Left lung (tissue), 10 donors: ENCODE data around the gene JAGN1. TPM values are rescaled to one million over a fixed set of nuclear protein-coding genes. Genes with fewer than 3 reads are reported as not detected.

Source experiments
- ATAC-seq: fragments of 200-7000 bp; cut with Tn5 transposase; one replicate; pipeline ENCODE4 v1.9.1; 2020; ENCODE audit warnings: moderate library complexity
- DNase-seq, 4 donors: peaks; one replicate each; pipeline ENCODE4 v3.0.0-alpha.2; 2013 to 2020
- H3K27ac ChIP-seq, 2 donors: fragments of 200-600 bp; sonication (generic) in 1 of 2; one replicate each; pipeline versions ENCODE4 v1.5.0 to v1.8.0; 2020 to 2021
- H3K27me3 ChIP-seq, 2 donors: fragments of 200-600 bp; sonication (generic) in 1 of 2; one replicate each; pipeline versions ENCODE4 v1.5.0 to v1.8.0; 2020 to 2021
- H3K36me3 ChIP-seq, 2 donors: fragments of 200-600 bp; sonication (generic) in 1 of 2; one replicate each; pipeline versions ENCODE4 v1.5.0 to v1.8.0; 2020 to 2021
- H3K4me1 ChIP-seq, 2 donors: fragments of 200-600 bp; one replicate each; pipeline ENCODE4 v1.8.0; 2021
- H3K4me3 ChIP-seq, 2 donors: fragments of 200-600 bp; sonication (generic) in 1 of 2; one replicate each; pipeline versions ENCODE4 v1.5.0 to v1.8.0; 2020 to 2021; ENCODE audit warnings: mild to moderate bottlenecking in 1 of 2
- H3K9me3 ChIP-seq, 2 donors: fragments of 200-600 bp; sonication (generic) in 1 of 2; one replicate each; pipeline versions ENCODE4 v1.5.0 to v1.8.0; 2020 to 2021
- CTCF ChIP-seq, 2 donors: fragments of 200-600 bp; sonication (generic) in 1 of 2; IDR thresholded peaks; one replicate each; pipeline versions ENCODE4 v1.5.0 to v1.8.0; 2021; ENCODE audit warnings: antibody characterized with exemption in 2 of 2
- intact Hi-C, 2 donors: fragments of 100-400 bp; cut with DNase I; formaldehyde crosslinking; loops; one replicate each; pipeline versions ENCODE4 v1.11.2 to v1.14.2; 2022
- polyA plus RNA-seq, 6 donors: library from polyadenylated mRNA; unstranded; fragments of 120-200 nt; gene quantifications; one replicate each; pipeline ENCODE4 v1.2.1, GENCODE V29; 2013; ENCODE audit not compliant: insufficient read length in 6 of 6
- total RNA-seq, 2 donors: library from RNA; stranded (reverse); fragmentation: NEBNext Ultra II Directional; extraction: Animal tissue kit (Norgen Biotek cat#: 25700); gene quantifications; one replicate each; pipeline ENCODE4 v1.2.1, GENCODE V29; 2021
- donor health status: DM: no; HTN: yes; CAD: no.
- donor health status: DM: no; HTN: no; CAD: no.

JAGN1 gene
- total and polyA plus RNA-seq, 8 donors: 25.1 to 38.5 (median 34.9) TPM

DNA sequence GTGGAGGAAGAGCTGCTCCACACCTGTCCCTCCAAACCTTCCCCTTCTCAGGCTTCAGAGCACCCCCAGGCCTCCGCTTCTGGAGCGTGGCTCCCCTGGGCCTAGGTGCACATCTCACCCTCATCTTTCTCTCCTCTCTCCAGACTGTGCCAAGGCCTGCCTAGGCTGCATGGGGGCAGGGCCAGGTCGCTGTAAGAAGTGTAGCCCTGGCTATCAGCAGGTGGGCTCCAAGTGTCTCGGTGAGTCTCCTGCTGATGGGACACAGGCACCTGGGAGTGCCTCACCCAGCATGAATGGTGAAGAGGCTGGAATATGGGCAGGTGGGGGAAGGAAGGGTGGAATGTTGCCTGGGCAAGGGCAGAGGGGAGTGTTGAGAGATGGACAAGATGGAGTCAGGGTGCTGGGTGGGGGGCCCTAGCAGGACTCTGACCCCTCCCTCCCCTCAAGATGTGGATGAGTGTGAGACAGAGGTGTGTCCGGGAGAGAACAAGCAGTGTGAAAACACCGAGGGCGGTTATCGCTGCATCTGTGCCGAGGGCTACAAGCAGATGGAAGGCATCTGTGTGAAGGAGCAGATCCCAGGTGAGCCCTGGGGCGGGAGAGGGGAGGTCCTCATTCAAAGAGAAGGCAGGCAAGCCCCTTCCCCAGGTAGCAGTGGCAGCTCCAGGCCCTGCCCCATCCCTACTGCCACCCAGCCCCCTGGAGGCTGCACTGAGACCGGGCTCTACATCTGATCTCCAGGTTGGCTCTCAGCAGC lies 52.7 kb downstream of the JAGN1 start:
- Histone ChIP-seq H3K4me1 (peaks cover 0 to 5% of the 10 kb centered on the region in 2 donors), H3K27ac (no peak overlapping the region), H3K4me3 (no peak overlapping the region), H3K36me3 (peaks cover 0 to 43% of the 10 kb centered on the region in 2 donors), H3K27me3 (no peaks in the 10 kb centered on the region), H3K9me3 (no peaks in the 10 kb centered on the region)
- DNase-seq (no peak), ATAC-seq (no peak)
- TF ChIP-seq CTCF (IDR thresholded peaks at IDR 0.05): no peak
- intact Hi-C loops: no loop called here

Other genes starting within 250 kb of the JAGN1 start
- gene MTMR14, start 241.1 kb upstream of the JAGN1 start, total RNA-seq: 10 to 100 TPM; 35.0 to 49.6 TPM
- gene MTMR14, start 241.1 kb upstream of the JAGN1 start, polyA plus RNA-seq: 10 to 100 TPM; 29.8 to 34.7 (median 32.9) TPM
- under 1 TPM in 1 of 2 donors, not detected in 1; 0.21 TPM for gene CPNE9, start 186.8 kb upstream of the JAGN1 start, total RNA-seq
- under 1 TPM in 5 of 6 donors, not detected in 1; 0.15 to 0.40 (median 0.27) TPM for gene CPNE9, start 186.8 kb upstream of the JAGN1 start, polyA plus RNA-seq
- gene BRPF1, start 158.9 kb upstream of the JAGN1 start, total RNA-seq: 10 to 100 TPM; 15.2 to 22.3 TPM
- 10 to 100 TPM; 17.7 to 24.1 (median 21.9) TPM for gene BRPF1, start 158.9 kb upstream of the JAGN1 start, polyA plus RNA-seq
- 10 to 100 TPM; 19.9 to 29.4 TPM for gene OGG1, start 140.7 kb upstream of the JAGN1 start, total RNA-seq
- gene OGG1, start 140.7 kb upstream of the JAGN1 start, polyA plus RNA-seq: 10 to 100 TPM; 66.1 to 73.1 (median 69.5) TPM
- gene CAMK1, start 120.7 kb upstream of the JAGN1 start, total RNA-seq: 10 to 100 TPM; 29.1 to 37.5 TPM
- gene CAMK1, start 120.7 kb upstream of the JAGN1 start, polyA plus RNA-seq: 10 to 100 TPM; 18.4 to 25.8 (median 22.0) TPM
- 10 to 100 TPM; 50.0 to 59.2 TPM for gene TADA3, start 98.1 kb upstream of the JAGN1 start, total RNA-seq
- gene TADA3, start 98.1 kb upstream of the JAGN1 start, polyA plus RNA-seq: 10 to 100 TPM; 65.7 to 91.7 (median 79.8) TPM
- gene ARPC4, start 97.5 kb upstream of the JAGN1 start, total RNA-seq: 100 to 1,000 TPM; 148 to 193 TPM
- 100 to 1,000 TPM in 5 of 6 donors, 10 to 100 TPM in 1; 87.7 to 112 (median 108) TPM for gene ARPC4, start 97.5 kb upstream of the JAGN1 start, polyA plus RNA-seq
- gene TTLL3, start 80.3 kb upstream of the JAGN1 start, total RNA-seq: 10 to 100 TPM; 30.5 to 33.9 TPM
- gene TTLL3, start 80.3 kb upstream of the JAGN1 start, polyA plus RNA-seq: 100 to 1,000 TPM in 2 of 6 donors, 10 to 100 TPM in 4; 71.1 to 103 (median 94.4) TPM
- gene RPUSD3, start 46.6 kb upstream of the JAGN1 start, total RNA-seq: 10 to 100 TPM; 29.6 to 35.3 TPM
- gene RPUSD3, start 46.6 kb upstream of the JAGN1 start, polyA plus RNA-seq: 10 to 100 TPM; 31.3 to 43.1 (median 37.6) TPM
- gene CIDEC, start 10.4 kb upstream of the JAGN1 start, total RNA-seq: not detected
- gene CIDEC, start 10.4 kb upstream of the JAGN1 start, polyA plus RNA-seq: under 1 TPM in 4 of 6 donors, not detected in 2; 0.18 to 0.68 (median 0.27) TPM
- 10 to 100 TPM; 14.4 to 22.5 TPM for gene IL17RE, start 12.2 kb downstream of the JAGN1 start, total RNA-seq
- gene IL17RE, start 12.2 kb downstream of the JAGN1 start, polyA plus RNA-seq: 100 to 1,000 TPM in 2 of 6 donors, 10 to 100 TPM in 4; 76.3 to 108 (median 83.1) TPM
- gene IL17RC, start 26.5 kb downstream of the JAGN1 start, total RNA-seq: 10 to 100 TPM; 20.4 to 26.2 TPM
- gene IL17RC, start 26.5 kb downstream of the JAGN1 start, polyA plus RNA-seq: 10 to 100 TPM; 42.3 to 54.4 (median 51.2) TPM
- 10 to 100 TPM; 29.9 to 56.8 TPM for gene CRELD1, start 43.2 kb downstream of the JAGN1 start, total RNA-seq
- 10 to 100 TPM; 40.4 to 81.2 (median 68.8) TPM for gene CRELD1, start 43.2 kb downstream of the JAGN1 start, polyA plus RNA-seq
- 1 to 10 TPM; 1.8 to 2.5 TPM for gene PRRT3, start 61.8 kb downstream of the JAGN1 start, total RNA-seq
- gene PRRT3, start 61.8 kb downstream of the JAGN1 start, polyA plus RNA-seq: 1 to 10 TPM; 3.2 to 4.6 (median 4.3) TPM
- 10 to 100 TPM; 84.0 to 85.2 TPM for gene EMC3, start 96.2 kb downstream of the JAGN1 start, total RNA-seq
- gene EMC3, start 96.2 kb downstream of the JAGN1 start, polyA plus RNA-seq: 10 to 100 TPM; 50.8 to 75.2 (median 65.7) TPM
- gene FANCD2, start 135.8 kb downstream of the JAGN1 start, total RNA-seq: 1 to 10 TPM; 8.6 to 9.0 TPM
- gene FANCD2, start 135.8 kb downstream of the JAGN1 start, polyA plus RNA-seq: 10 to 100 TPM; 15.8 to 28.4 (median 21.7) TPM
- not detected for gene FANCD2OS, start 217.6 kb downstream of the JAGN1 start, total RNA-seq
- gene FANCD2OS, start 217.6 kb downstream of the JAGN1 start, polyA plus RNA-seq: under 1 TPM in 5 of 6 donors, not detected in 1; 0.43 to 1.00 (median 0.72) TPM
- gene BRK1, start 225.1 kb downstream of the JAGN1 start, total RNA-seq: 100 to 1,000 TPM; 114 to 126 TPM
- 100 to 1,000 TPM; 181 to 210 (median 190) TPM for gene BRK1, start 225.1 kb downstream of the JAGN1 start, polyA plus RNA-seq